ENCODE data around the gene SHC3. TPM values are rescaled to one million over a fixed set of nuclear protein-coding genes. Genes with fewer than 3 reads are reported as not detected.

The SHC3 gene
- polyA plus RNA-seq, 3 donors: not detected

- intact Hi-C loops (cut with micrococcal nuclease): no loop called here
- Mint-ChIP-seq H3K9me3 (peaks cover 0 to 8% (median 2%) of the 10 kb centered on the region in 7 donors), H3K27me3 (ENCODE audit: low read depth in 3 of 3) (peaks cover 1 to 22% (median 13%) of the 10 kb centered on the region in 3 donors)
These were observed 12.4 kb upstream of the SHC3 start for GRCh38 chr9:89191004-89191403.

GRCh38 chr9:89189215-89189614 is 10.6 kb upstream of the SHC3 start:
- H3K4me1 Mint-ChIP-seq: no peaks in the 10 kb centered on the region
- H3K4me3 Mint-ChIP-seq: no peak overlapping the region
- H3K4me1 ChIP-seq (ENCODE audit: control insufficient read depth in 1 of 2, insufficient read depth in 2 of 2, low read length in 2 of 2): no peaks in the 10 kb centered on the region
- TF ChIP-seq, protein P1, sequence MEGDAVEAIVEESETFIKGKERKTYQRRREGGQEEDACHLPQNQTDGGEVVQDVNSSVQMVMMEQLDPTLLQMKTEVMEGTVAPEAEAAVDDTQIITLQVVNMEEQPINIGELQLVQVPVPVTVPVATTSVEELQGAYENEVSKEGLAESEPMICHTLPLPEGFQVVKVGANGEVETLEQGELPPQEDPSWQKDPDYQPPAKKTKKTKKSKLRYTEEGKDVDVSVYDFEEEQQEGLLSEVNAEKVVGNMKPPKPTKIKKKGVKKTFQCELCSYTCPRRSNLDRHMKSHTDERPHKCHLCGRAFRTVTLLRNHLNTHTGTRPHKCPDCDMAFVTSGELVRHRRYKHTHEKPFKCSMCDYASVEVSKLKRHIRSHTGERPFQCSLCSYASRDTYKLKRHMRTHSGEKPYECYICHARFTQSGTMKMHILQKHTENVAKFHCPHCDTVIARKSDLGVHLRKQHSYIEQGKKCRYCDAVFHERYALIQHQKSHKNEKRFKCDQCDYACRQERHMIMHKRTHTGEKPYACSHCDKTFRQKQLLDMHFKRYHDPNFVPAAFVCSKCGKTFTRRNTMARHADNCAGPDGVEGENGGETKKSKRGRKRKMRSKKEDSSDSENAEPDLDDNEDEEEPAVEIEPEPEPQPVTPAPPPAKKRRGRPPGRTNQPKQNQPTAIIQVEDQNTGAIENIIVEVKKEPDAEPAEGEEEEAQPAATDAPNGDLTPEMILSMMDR (IDR thresholded peaks at IDR 0.05): no peak
- peaks cover 0 to 7% (median 0%) of the 10 kb centered on the region in 7 donors for H3K9me3 Mint-ChIP-seq
- no peaks in the 10 kb centered on the region for H3K36me3 Mint-ChIP-seq
- peaks cover 8 to 28% (median 13%) of the 10 kb centered on the region in 3 donors for H3K27me3 Mint-ChIP-seq (ENCODE audit: low read depth in 3 of 3)
- intact Hi-C loops (cut with micrococcal nuclease): no loop called here
- H3K9ac ChIP-seq (ENCODE audit: insufficient read depth, low read length, poor library complexity, severe bottlenecking): no peak overlapping the region
- WGBS (ENCODE audit: insufficient coverage): no CpG with 5 or more reads among the region's 2 CpGs
- H3K27ac ChIP-seq (ENCODE audit: low read depth in 1 of 2, low read length in 2 of 2): no peak overlapping the region
- no peak overlapping the region for H2AFZ ChIP-seq (ENCODE audit: insufficient read depth, low read depth, low read length, poor library complexity, severe bottlenecking)
- no peaks in the 10 kb centered on the region for H3K36me3 ChIP-seq (replicated peaks in 1 of 2; ENCODE audit: control insufficient read depth in 1 of 2, insufficient read depth in 2 of 2, low read length in 2 of 2)
- H3K79me2 ChIP-seq (ENCODE audit: insufficient read depth, low read length): no peaks in the 10 kb centered on the region
- no peak overlapping the region for H3K27ac Mint-ChIP-seq
- no peaks in the 10 kb centered on the region for H3K9me3 ChIP-seq (replicated peaks in 1 of 2; ENCODE audit: control insufficient read depth in 1 of 2, insufficient read depth in 1 of 2, low read length in 2 of 2)
- H4K20me1 ChIP-seq (ENCODE audit: insufficient read depth, low read length): no peaks in the 10 kb centered on the region
- H3K27me3 ChIP-seq (ENCODE audit: control insufficient read depth in 2 of 2, insufficient read depth in 2 of 2, low read length in 2 of 2): peaks cover 2 to 3% of the 10 kb centered on the region in 2 donors
- H3K4me2 ChIP-seq (replicated peaks; ENCODE audit: extremely low read depth, low read length, poor library complexity, severe bottlenecking): no peak overlapping the region
- DNase-seq: no peak
- no peak overlapping the region for H3K4me3 ChIP-seq (replicated peaks in 1 of 3; ENCODE audit: low read depth in 2 of 3, low read length in 3 of 3)

More at GRCh38 chr9:89191004-89191403, 12.4 kb upstream of the SHC3 start:
- Mint-ChIP-seq H3K27ac (peak overlapping the region in 1 of 7 donors; percentile 2), H3K4me3 (no peak overlapping the region), H3K36me3 (no peaks in the 10 kb centered on the region), H3K4me1 (no peaks in the 10 kb centered on the region)
- H3K79me2 ChIP-seq (ENCODE audit: insufficient read depth, low read length): no peaks in the 10 kb centered on the region
- H3K4me2 ChIP-seq (replicated peaks; ENCODE audit: extremely low read depth, low read length, poor library complexity, severe bottlenecking): no peak overlapping the region
- H3K9ac ChIP-seq (ENCODE audit: insufficient read depth, low read length, poor library complexity, severe bottlenecking): no peak overlapping the region
- H3K9me3 ChIP-seq (replicated peaks in 1 of 2; ENCODE audit: control insufficient read depth in 1 of 2, insufficient read depth in 1 of 2, low read length in 2 of 2): no peaks in the 10 kb centered on the region
- TF ChIP-seq, protein P1 (IDR thresholded peaks at IDR 0.05): no peak
- H4K20me1 ChIP-seq (ENCODE audit: insufficient read depth, low read length): no peaks in the 10 kb centered on the region
- H2AFZ ChIP-seq (ENCODE audit: insufficient read depth, low read depth, low read length, poor library complexity, severe bottlenecking): no peak overlapping the region
- H3K36me3 ChIP-seq (replicated peaks in 1 of 2; ENCODE audit: control insufficient read depth in 1 of 2, insufficient read depth in 2 of 2, low read length in 2 of 2): no peaks in the 10 kb centered on the region
- peaks cover 2 to 3% of the 10 kb centered on the region in 2 donors for H3K27me3 ChIP-seq (ENCODE audit: control insufficient read depth in 2 of 2, insufficient read depth in 2 of 2, low read length in 2 of 2)
- H3K4me1 ChIP-seq (ENCODE audit: control insufficient read depth in 1 of 2, insufficient read depth in 2 of 2, low read length in 2 of 2): no peaks in the 10 kb centered on the region
- DNase-seq: no peak
- no peak overlapping the region for H3K27ac ChIP-seq (ENCODE audit: low read depth in 1 of 2, low read length in 2 of 2)
- H3K4me3 ChIP-seq (replicated peaks in 1 of 3; ENCODE audit: low read depth in 2 of 3, low read length in 3 of 3): no peak overlapping the region
